HG02870 (cell line): Measurements from ENCODE around the gene MAP2K3.
"Not testable (repeated sequence)": the region's sequence is repeated elsewhere in the genome, so short reads cannot be mapped to it uniquely, and the experiment has no call there.

Experiments used
- ATAC-seq: cut with Tn5 transposase; IDR thresholded peaks from one replicate; pipeline ENCODE4 v1.9.1; 2021; ENCODE audit warnings: mild to moderate bottlenecking, moderate library complexity; ENCODE audit not compliant: unreplicated experiment

MAP2K3 gene

GRCh38 chr17:21296097-21297025, 11.8 kb downstream of the MAP2K3 start:
- ATAC-seq = no peak

- no peak for ATAC-seq
Measured at GRCh38 chr17:21297026-21297520, 12.6 kb downstream of the MAP2K3 start.

- no peak for ATAC-seq
Measured at GRCh38 chr17:21297597-21297996, 13.1 kb downstream of the MAP2K3 start.

- ATAC-seq = no peak
Measured at GRCh38 chr17:21298056-21298982, 13.8 kb downstream of the MAP2K3 start.

GRCh38 chr17:21298983-21299519, 14.5 kb downstream of the MAP2K3 start:
- no peak for ATAC-seq

GRCh38 chr17:21299981-21300600, 15.6 kb downstream of the MAP2K3 start:
- ATAC-seq = no peak

- ATAC-seq = no peak
Measured at GRCh38 chr17:21300601-21301571, 16.4 kb downstream of the MAP2K3 start.

GRCh38 chr17:21301593-21302550, 17.4 kb downstream of the MAP2K3 start:
- no peak for ATAC-seq

GRCh38 chr17:21302711-21303425, 18.4 kb downstream of the MAP2K3 start:
- ATAC-seq = no peak

GRCh38 chr17:21303441-21304065, 19.0 kb downstream of the MAP2K3 start:
- ATAC-seq = no peak

- no peak for ATAC-seq
Measured at GRCh38 chr17:21304091-21304490, 19.6 kb downstream of the MAP2K3 start.

- ATAC-seq = not testable (repeated sequence)
Measured at GRCh38 chr17:21304551-21305151, 20.1 kb downstream of the MAP2K3 start.

- ATAC-seq = not testable (repeated sequence)
Measured at GRCh38 chr17:21305431-21306180, 21.1 kb downstream of the MAP2K3 start.

GRCh38 chr17:21306611-21307272, 22.2 kb downstream of the MAP2K3 start:
- ATAC-seq = not testable (repeated sequence)

GRCh38 chr17:21307273-21307625, 22.7 kb downstream of the MAP2K3 start:
- ATAC-seq = not testable (repeated sequence)
